WTC11 (cell line): ENCODE measurements around the gene SERPINA4. TPM values are rescaled to one million over a fixed set of nuclear protein-coding genes. Genes with fewer than 3 reads are reported as not detected.
A peak's percentile ranks its signal among the peaks of the same experiment; 100 is the strongest.
"Not testable (repeated sequence)": the region's sequence is repeated elsewhere in the genome, so short reads cannot be mapped to it uniquely, and the experiment has no call there.

Experiments
- ATAC-seq: fragments of 200-7000 bp; cut with Tn5 transposase; 2 replicates; pipeline ENCODE4 v1.10.0; 2021; ENCODE audit warnings: mild to moderate bottlenecking, moderate library complexity
- CTCF ChIA-PET: fragments of 300-600 bp; sonication (Branson Sonifier 250); formaldehyde crosslinking; loops from one replicate; lab custom pipeline; 2021; ENCODE audit warnings: antibody characterized with exemption; lab: Charles Lee
- POLR2A ChIA-PET: fragments of 350-600 bp; sonication (Branson Sonifier 250); formaldehyde crosslinking; loops from one replicate; lab custom pipeline; 2021; ENCODE audit warnings: antibody characterized with exemption; lab: Charles Lee
- DNase-seq: peaks from one replicate; pipeline ENCODE4 v3.0.0; 2021; ENCODE audit warnings: low spot score
- H3K27ac Mint-ChIP-seq: 2 replicates; pipeline ENCODE4 v1.8.0; 2021; ENCODE audit warnings: mixed read lengths
- H3K27me3 Mint-ChIP-seq: 2 replicates; pipeline ENCODE4 v1.8.0; 2021; ENCODE audit warnings: low read depth, mild to moderate bottlenecking, moderate library complexity, mixed read lengths
- H3K36me3 Mint-ChIP-seq: 2 replicates; pipeline ENCODE4 v1.8.0; 2021; ENCODE audit warnings: mixed read lengths
- H3K4me1 Mint-ChIP-seq: 2 replicates; pipeline ENCODE4 v1.8.0; 2022; ENCODE audit warnings: mixed read lengths
- H3K4me3 Mint-ChIP-seq: 2 replicates; pipeline ENCODE4 v1.8.0; 2021; ENCODE audit warnings: mild to moderate bottlenecking, moderate library complexity, mixed read lengths
- H3K9me3 Mint-ChIP-seq: 2 replicates; pipeline ENCODE4 v1.8.0; 2021; ENCODE audit warnings: mixed read lengths
- ETV6 ChIP-seq: sonication (generic); formaldehyde crosslinking; IDR thresholded peaks from 2 replicates; pipeline ENCODE4 v1.8.1; 2022; ENCODE audit warnings: mild to moderate bottlenecking, missing genetic modification reagents
- FOXK1 ChIP-seq: sonication (generic); formaldehyde crosslinking; IDR thresholded peaks from 2 replicates; pipeline ENCODE4 v1.8.0; 2022; ENCODE audit warnings: mild to moderate bottlenecking, moderate library complexity, missing genetic modification reagents
- MAX ChIP-seq: sonication (generic); formaldehyde crosslinking; IDR thresholded peaks from 2 replicates; pipeline ENCODE4 v1.8.0; 2022; ENCODE audit warnings: mild to moderate bottlenecking, missing genetic modification reagents
- MXD4 ChIP-seq: fragments of 250-450 bp; sonication (Bioruptor Pico); IDR thresholded peaks from 2 replicates; pipeline ENCODE4 v1.8.0; 2021; ENCODE audit warnings: mild to moderate bottlenecking, moderate library complexity, borderline replicate concordance
- MYBL2 ChIP-seq: sonication (generic); formaldehyde crosslinking; IDR thresholded peaks from 2 replicates; pipeline ENCODE4 v1.8.1; 2023; ENCODE audit warnings: mild to moderate bottlenecking, moderate library complexity, missing genetic modification reagents
- NR1H2 ChIP-seq: sonication (generic); formaldehyde crosslinking; IDR thresholded peaks from 2 replicates; pipeline ENCODE4 v1.9.0; 2021; ENCODE audit warnings: mild to moderate bottlenecking, moderate library complexity, missing genetic modification reagents
- NR3C1 ChIP-seq: sonication (generic); formaldehyde crosslinking; conservative IDR thresholded peaks from 2 replicates; pipeline ENCODE4 v1.8.1; 2023; ENCODE audit warnings: low read depth, mild to moderate bottlenecking, missing genetic modification reagents
- PRDM15 ChIP-seq: sonication (generic); formaldehyde crosslinking; IDR thresholded peaks from 2 replicates; pipeline ENCODE4 v1.8.0; 2022; ENCODE audit warnings: missing genetic modification reagents
- SMAD3 ChIP-seq: sonication (generic); formaldehyde crosslinking; IDR thresholded peaks from 2 replicates; pipeline ENCODE4 v1.8.0; 2022; ENCODE audit warnings: missing genetic modification reagents, mild to moderate bottlenecking, borderline replicate concordance
- SOX15 ChIP-seq: fragments of 250-450 bp; sonication (Bioruptor Pico); IDR thresholded peaks from 2 replicates; pipeline ENCODE4 v1.9.0; 2021; ENCODE audit warnings: mild to moderate bottlenecking
- SP1 ChIP-seq: sonication (generic); formaldehyde crosslinking; conservative IDR thresholded peaks from 2 replicates; pipeline ENCODE4 v1.8.1; 2022; ENCODE audit warnings: missing genetic modification reagents
- TP53 ChIP-seq: sonication (generic); formaldehyde crosslinking; IDR thresholded peaks from 2 replicates; pipeline ENCODE4 v1.8.1; 2023; ENCODE audit warnings: mild to moderate bottlenecking, missing genetic modification reagents
- ZNF232 ChIP-seq: sonication (generic); formaldehyde crosslinking; IDR thresholded peaks from 2 replicates; pipeline ENCODE4 v1.8.0; 2022; ENCODE audit warnings: mild to moderate bottlenecking, missing genetic modification reagents
- ZNF317 ChIP-seq: sonication (generic); formaldehyde crosslinking; IDR thresholded peaks from 2 replicates; pipeline ENCODE4 v1.8.1; 2023; ENCODE audit warnings: low read depth, mild to moderate bottlenecking, moderate library complexity, missing genetic modification reagents, borderline replicate concordance
- total RNA-seq: library from RNA; stranded (reverse); gene quantifications from 3 replicates; pipeline ENCODE4 v1.2.3, GENCODE V29; 2021
- TF ChIP-seq, protein P1 (sequence below): sonication (generic); formaldehyde crosslinking; IDR thresholded peaks from 2 replicates; pipeline ENCODE4 v1.8.1; 2023; ENCODE audit warnings: mild to moderate bottlenecking, moderate library complexity, missing genetic modification reagents

Gene SERPINA4
- total RNA-seq, 1 experiment from 2014 or later: not detected

- TF ChIP-seq ZNF232 (CRISPR knock-in tag) (no peak), SOX15 (CRISPR knock-in tag) (no peak), NR3C1 (CRISPR knock-in tag) (no peak), PRDM15 (CRISPR knock-in tag) (no peak)
- TF ChIP-seq, protein P1, sequence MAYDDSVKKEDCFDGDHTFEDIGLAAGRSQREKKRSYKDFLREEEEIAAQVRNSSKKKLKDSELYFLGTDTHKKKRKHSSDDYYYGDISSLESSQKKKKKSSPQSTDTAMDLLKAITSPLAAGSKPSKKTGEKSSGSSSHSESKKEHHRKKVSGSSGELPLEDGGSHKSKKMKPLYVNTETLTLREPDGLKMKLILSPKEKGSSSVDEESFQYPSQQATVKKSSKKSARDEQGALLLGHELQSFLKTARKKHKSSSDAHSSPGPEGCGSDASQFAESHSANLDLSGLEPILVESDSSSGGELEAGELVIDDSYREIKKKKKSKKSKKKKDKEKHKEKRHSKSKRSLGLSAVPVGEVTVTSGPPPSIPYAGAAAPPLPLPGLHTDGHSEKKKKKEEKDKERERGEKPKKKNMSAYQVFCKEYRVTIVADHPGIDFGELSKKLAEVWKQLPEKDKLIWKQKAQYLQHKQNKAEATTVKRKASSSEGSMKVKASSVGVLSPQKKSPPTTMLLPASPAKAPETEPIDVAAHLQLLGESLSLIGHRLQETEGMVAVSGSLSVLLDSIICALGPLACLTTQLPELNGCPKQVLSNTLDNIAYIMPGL (CRISPR knock-in tag): no peak
Observed at GRCh38 chr14:94575730-94576585, 14.7 kb downstream of the SERPINA4 start (continued).

DNA sequence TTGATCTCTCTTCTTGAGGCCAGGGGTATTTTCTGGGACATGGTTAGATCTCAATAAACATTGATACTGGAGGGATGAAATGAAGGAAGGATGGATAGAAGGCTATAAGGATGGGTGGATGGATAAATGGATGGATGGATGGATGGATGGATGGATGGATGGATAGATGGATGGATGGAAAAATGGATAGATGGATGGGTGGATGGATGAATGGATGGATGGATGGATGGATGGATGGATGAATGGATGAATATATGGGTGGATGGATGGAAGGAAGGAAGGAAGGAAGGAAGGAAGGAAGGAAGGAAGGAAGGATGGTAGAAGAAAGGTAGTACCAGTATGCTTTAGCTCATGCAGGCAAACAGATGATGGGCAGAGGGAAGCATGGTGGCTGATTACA, 16.2 kb downstream of the SERPINA4 start:
- H3K27ac Mint-ChIP-seq, H3K4me1 Mint-ChIP-seq, H3K27me3 Mint-ChIP-seq, ATAC-seq, CTCF ChIA-PET, DNase-seq, POLR2A ChIA-PET, H3K4me3 Mint-ChIP-seq, H3K36me3 Mint-ChIP-seq: not testable (repeated sequence)
- H3K9me3 Mint-ChIP-seq: peaks cover 15% of the 10 kb centered on the region

- no peak for ATAC-seq
- no peak for DNase-seq
- H3K9me3 Mint-ChIP-seq: peaks cover 26% of the 10 kb centered on the region
- H3K4me3 Mint-ChIP-seq: no peak overlapping the region
- ChIA-PET POLR2A (no interaction called here), CTCF (no interaction called here)
- peaks cover 8% of the 10 kb centered on the region for H3K27me3 Mint-ChIP-seq
- peaks cover 3% of the 10 kb centered on the region for H3K36me3 Mint-ChIP-seq
- H3K27ac Mint-ChIP-seq: no peak overlapping the region
- H3K4me1 Mint-ChIP-seq: peaks cover 10% of the 10 kb centered on the region; the same call in 1 of the 2 replicates
- TF ChIP-seq NR1H2 (CRISPR knock-in tag) (no peak), SMAD3 (CRISPR knock-in tag) (no peak)
Observed at GRCh38 chr14:94578712-94579111, 17.5 kb downstream of the SERPINA4 start.

- H3K4me1 Mint-ChIP-seq: peaks cover 10% of the 10 kb centered on the region; the same call in 1 of the 2 replicates
- no peak within 1 kb of the TSS for H3K4me3 Mint-ChIP-seq
- DNase-seq: peak; percentile 69
- H3K36me3 Mint-ChIP-seq: peaks cover 7% of the 10 kb centered on the region
- TF ChIP-seq TP53 (CRISPR knock-in tag): peak; percentile 62; the same call in 1 of the 2 replicates
- 0 out of 2 replicates have a peak, but pooled peaks have one; percentile 16 for TF ChIP-seq ETV6
- peak; percentile 63; the same call in 1 of the 2 replicates for TF ChIP-seq MAX (CRISPR knock-in tag)
- no peak for TF ChIP-seq ZNF317
- no peak for TF ChIP-seq MYBL2 (CRISPR knock-in tag)
- TF ChIP-seq MXD4 (CRISPR knock-in tag): no peak
- TF ChIP-seq PRDM15 (CRISPR knock-in tag): peak; percentile 44; the same call in 1 of the 2 replicates
- 0 out of 2 replicates have a peak, but pooled peaks have one; percentile 33 for TF ChIP-seq SP1
- no peak for TF ChIP-seq FOXK1 (CRISPR knock-in tag)
- POLR2A ChIA-PET: no interaction called here
- H3K27me3 Mint-ChIP-seq: peaks cover 10% of the 10 kb centered on the region
- peaks cover 34% of the 10 kb centered on the region for H3K9me3 Mint-ChIP-seq
- H3K27ac Mint-ChIP-seq: no peak within 1 kb of the TSS
- CTCF ChIA-PET: interaction anchor here (0.8 to 2.4 kb wide), 4 partner anchors 10 to 95 kb away, joined by 6 to 7 read pairs (median 6); no protein-coding TSS in a partner anchor
- ATAC-seq: peak; percentile 95
Observed at GRCh38 chr14:94581127-94581999, 20.1 kb downstream of the SERPINA4 start, which contains the start of gene SERPINA5. SERPINA5 (plus strand) TSS chr14:94581426; CDS start chr14:94587363, 5,937 bp downstream.
